GM19193 (cell line): ENCODE data around the gene ZNF3.
A peak's percentile ranks its signal among the peaks of the same experiment; 100 is the strongest.

Experiments
- POLR2A ChIP-seq: IDR thresholded peaks from 4 replicates; pipeline ENCODE4 v1.6.1; 2011; ENCODE audit not compliant: insufficient read depth, insufficient read length; ENCODE audit errors: extremely low read depth

Gene ZNF3

GRCh38 chr7:100119072-100119969, 37.8 kb upstream of the ZNF3 start, which contains the start of the genes CNPY4 and TAF6:
Gene CNPY4 (plus strand): TSS chr7:100119634. CDS start chr7:100119745, 111 bp downstream.
Gene TAF6 (minus strand): TSS chr7:100119358. CDS start chr7:100114209, 5,149 bp downstream.
- TF ChIP-seq POLR2A = peak; percentile 88

DNA sequence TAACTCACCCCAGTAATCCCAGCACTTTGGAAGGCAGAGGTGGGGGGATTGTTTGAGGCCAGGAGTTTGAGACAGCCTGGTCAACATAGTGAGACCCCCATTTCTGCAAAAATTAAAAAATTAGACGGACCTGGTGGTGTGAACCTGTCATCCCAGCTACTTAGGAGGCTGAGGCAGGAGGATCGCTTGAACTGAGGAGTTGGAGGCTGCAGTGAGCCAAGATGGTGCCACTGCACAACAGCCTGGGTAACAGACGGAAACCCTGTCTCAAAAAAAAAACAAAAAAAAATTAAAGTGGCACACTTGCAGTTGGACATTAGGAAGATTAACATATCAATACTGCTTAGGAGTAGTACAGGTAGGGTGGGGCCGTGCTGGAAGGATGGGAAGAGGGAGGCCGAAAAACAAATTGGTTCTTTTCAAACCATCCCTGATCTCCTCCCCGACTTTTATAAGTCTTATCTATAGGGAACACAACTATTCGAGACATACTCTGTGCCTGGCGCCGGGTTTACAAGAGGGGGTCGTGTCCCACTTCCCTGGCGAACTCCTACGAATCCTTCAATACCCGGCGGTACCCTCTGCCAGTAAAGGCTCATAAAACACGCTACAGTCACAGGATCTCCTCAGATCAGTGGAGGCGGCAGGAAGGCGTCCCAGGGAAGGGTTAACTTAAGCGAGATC, 37.0 kb upstream of the ZNF3 start:
- TF ChIP-seq POLR2A = no peak

DNA sequence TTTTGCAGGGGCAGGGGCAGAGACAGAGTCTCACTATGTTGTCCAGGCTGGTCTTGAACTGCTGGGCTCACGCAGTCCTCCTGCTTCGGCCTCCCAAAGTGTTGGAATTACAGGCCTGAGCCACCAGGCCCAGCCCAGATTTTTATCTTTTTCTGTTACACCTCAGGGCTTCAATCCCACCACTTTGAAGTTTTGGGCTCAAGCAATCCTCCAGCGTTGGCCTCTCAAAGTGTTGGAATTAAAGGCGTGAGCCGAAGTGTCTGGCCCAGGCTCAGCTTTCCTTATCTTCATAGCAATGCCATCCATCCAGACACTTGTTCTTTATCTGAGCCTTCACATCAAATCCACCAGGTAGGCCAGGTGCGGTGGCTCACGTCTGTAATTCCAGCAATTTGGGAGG, 33.5 kb upstream of the ZNF3 start:
- no peak for TF ChIP-seq POLR2A

GRCh38 chr7:100111914-100112313, 30.4 kb upstream of the ZNF3 start:
- TF ChIP-seq POLR2A = no peak

DNA sequence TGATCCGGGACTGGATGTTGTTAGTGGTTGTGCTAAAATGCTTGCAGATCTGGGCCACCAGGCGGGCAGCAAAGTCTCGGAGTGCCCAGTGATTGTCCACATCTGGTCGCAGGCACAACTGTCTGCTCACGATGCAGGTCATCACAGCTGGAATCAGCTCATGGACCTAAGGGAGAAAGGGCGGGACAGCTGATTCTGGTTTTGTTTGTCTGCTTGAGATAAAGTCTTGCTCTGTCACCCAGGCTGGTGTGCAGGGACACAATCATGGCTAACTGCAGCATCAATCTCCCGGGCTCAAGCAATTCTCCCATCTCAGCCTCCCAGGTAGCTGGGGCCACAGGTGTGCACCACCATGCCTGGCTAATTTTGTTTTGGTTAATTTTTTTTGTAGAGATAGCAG, 29.6 kb upstream of the ZNF3 start:
- no peak for TF ChIP-seq POLR2A

DNA sequence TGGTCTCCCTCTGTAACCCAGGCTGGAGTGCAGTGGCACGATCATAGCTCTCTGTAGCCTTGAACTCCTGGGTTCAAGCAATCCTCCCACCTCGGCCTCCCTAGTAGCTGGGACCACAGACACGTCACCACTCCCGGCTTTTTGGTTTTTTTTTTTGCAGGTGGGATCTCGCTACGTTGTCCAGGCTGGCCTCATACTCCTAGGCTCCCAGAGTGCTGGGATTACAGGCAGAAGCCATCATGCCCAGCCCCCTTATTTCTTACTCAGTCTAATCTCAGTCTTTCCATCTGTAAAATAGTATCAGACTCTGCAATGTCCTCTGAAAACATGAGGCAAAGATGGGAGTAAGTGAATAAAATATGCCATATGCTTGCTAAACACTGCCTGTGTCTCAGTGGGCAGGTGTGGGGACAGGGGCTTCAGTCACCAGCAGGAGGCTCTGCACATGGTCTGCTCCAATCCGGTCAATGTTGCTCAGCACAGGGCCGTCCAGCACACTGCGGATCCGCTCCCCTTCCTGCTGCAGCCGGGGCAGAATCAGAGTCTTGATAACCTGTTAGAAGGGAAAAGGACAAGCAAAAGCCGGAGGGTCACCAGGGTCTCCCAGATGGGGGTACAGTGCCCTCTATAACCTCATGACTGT, 28.1 kb upstream of the ZNF3 start:
- no peak for TF ChIP-seq POLR2A

- no peak for TF ChIP-seq POLR2A
Measured at GRCh38 chr7:100107890-100108289, 26.4 kb upstream of the ZNF3 start.

DNA sequence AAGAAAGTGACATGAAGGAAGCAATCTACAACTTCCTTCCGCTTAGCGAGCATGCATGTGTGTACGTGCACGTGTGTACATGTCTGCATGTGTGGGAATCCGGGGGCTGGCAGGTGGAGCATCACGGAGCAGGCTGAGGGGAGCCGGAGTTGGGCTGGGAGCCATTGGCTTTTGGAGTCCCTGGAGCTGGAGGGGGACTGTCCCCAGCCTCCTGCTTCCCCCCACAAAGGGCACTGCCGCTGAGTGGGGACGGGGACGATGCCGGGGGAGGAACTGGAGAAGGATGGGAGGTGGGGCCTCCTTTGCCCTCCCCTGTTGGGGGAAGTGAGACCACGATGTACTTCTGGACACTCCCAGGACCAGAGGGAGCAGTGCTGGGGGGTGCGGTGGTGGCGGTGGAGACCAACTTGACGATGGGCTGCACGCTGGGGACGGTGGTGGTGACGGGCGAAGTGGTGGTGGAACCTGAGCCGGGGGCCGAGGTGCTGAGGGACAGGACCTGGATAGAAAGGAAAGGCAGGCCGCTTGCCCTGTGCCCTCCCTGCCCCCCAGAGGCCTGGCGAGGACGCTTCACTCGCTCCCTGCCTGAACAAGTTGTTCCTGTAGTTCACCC, 25.7 kb upstream of the ZNF3 start:
- no peak for TF ChIP-seq POLR2A

GRCh38 chr7:100106633-100107032, 25.1 kb upstream of the ZNF3 start:
- no peak for TF ChIP-seq POLR2A

DNA sequence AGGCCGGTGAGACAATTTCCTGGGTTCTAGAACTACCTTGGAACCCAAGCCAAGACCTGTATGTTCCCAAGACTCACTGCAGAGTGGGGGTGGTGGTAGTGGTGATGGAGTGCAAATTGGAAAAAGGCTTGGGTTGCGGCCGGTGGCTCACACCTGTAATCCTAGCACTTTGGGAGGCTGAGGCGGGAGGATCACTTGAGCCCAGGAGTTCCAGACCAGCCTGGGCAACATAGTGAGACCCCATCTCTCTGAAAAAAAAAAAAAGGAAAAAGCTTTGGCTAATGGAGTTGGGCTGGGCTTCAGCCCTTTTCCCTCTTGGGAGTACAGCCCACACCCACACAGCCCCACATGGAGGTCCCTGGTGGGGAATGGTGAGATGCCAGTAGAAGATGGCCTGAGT, 24.0 kb upstream of the ZNF3 start:
- TF ChIP-seq POLR2A = no peak

- TF ChIP-seq POLR2A = no peak
Measured at GRCh38 chr7:100102950-100103840, 21.7 kb upstream of the ZNF3 start.

DNA sequence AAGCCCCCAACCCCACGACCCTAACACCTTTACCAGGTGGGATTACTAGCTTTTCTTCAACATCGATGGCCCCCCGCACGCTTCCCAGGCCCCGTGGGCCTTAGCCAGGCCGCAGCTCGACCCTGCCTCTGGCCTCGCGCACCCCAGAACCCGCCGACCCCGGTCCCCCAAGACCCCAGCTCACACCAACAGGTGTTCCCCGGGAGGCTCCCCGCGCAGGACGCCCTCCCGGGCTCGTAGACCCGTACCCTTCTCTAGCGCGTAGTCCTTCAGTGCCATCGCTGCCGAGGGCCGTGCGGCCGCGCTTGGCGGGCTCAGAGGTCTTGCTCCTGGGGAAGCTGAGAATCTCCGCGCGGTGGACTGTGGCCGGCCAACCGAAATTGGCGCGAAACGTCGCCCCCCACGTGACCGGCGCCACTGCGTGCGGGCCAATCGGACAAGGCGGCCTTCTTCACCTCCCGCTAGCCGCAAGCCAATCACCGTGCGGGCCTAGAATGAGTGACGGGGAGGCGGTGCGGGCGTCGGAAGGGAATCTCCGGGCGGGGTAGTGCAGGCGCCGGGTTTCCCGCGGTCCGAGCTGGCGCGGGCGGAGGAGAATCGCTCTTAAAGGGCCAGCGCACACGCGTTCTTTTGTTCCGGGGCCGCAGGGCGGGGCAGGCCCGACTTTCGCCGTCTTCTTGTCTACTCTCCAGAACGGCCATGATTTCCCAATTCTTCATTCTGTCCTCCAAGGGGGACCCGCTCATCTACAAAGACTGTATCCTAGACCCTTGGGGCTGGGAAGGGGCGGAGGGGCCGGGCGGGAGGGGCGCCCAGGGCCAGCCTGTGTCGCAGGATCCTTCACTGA, 19.7 kb upstream of the ZNF3 start, which contains the start of the genes AP4M1 and MCM7:
AP4M1 (plus strand) TSS at position 628 of the 847 bp plus-strand sequence; CDS start at position 700, 72 bp downstream.
MCM7 (minus strand) TSS at position 382 of the 847 bp plus-strand sequence; CDS start at position 279, 103 bp downstream.
- peak; percentile 79 for TF ChIP-seq POLR2A
